GM12864 (cell line): ENCODE measurements around the gene VTI1A.

Experiments used
- DNase-seq: peaks from one replicate; pipeline ENCODE4 v3.0.0-alpha.2; 2011; ENCODE audit warnings: low read depth
- H3K4me3 ChIP-seq: 2 replicates; pipeline ENCODE4 v1.5.1; 2011; ENCODE audit warnings: mild to moderate bottlenecking, low read depth, low read length, control low read depth
- TF ChIP-seq, protein P1 (sequence below): IDR thresholded peaks from 2 replicates; pipeline ENCODE4 v1.5.1; 2011; ENCODE audit warnings: low read depth, mild to moderate bottlenecking, moderate library complexity, low read length, control low read depth, inconsistent platforms; ENCODE audit errors: missing control alignments

The VTI1A gene

DNA sequence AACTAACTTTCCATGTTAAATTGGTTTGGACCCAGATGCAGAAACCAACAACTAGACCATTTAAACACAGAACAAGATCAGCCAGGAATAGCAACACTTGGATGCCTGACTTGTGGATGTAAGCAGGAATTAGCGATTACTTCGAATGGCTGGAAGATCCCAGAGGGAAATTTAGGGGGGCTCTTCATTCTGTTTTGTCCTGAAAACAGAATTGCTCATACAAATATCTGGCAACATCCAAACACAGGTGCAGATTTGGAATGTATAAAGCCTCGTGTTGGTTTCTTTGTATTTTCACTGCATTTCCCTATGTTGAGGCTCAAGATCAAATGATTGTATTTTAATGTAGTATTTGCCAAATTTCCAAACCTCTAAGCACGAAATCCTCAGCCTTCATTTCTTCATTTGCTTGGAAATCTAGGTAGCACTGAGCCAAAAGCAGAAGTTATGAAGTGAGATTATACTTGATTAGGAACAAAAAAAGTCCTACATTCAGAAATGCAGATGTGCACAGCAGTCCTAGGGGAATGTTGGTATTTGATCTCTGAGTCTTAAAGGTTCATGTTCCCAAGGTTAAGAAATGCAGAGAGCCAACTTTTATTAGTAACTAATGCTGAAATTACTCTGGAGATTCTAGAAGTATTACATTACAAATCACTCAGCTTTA, 254.3 kb downstream of the VTI1A start:
- no peak for DNase-seq
- no peak overlapping the region for H3K4me3 ChIP-seq
- TF ChIP-seq, protein P1, sequence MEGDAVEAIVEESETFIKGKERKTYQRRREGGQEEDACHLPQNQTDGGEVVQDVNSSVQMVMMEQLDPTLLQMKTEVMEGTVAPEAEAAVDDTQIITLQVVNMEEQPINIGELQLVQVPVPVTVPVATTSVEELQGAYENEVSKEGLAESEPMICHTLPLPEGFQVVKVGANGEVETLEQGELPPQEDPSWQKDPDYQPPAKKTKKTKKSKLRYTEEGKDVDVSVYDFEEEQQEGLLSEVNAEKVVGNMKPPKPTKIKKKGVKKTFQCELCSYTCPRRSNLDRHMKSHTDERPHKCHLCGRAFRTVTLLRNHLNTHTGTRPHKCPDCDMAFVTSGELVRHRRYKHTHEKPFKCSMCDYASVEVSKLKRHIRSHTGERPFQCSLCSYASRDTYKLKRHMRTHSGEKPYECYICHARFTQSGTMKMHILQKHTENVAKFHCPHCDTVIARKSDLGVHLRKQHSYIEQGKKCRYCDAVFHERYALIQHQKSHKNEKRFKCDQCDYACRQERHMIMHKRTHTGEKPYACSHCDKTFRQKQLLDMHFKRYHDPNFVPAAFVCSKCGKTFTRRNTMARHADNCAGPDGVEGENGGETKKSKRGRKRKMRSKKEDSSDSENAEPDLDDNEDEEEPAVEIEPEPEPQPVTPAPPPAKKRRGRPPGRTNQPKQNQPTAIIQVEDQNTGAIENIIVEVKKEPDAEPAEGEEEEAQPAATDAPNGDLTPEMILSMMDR: no peak

DNA sequence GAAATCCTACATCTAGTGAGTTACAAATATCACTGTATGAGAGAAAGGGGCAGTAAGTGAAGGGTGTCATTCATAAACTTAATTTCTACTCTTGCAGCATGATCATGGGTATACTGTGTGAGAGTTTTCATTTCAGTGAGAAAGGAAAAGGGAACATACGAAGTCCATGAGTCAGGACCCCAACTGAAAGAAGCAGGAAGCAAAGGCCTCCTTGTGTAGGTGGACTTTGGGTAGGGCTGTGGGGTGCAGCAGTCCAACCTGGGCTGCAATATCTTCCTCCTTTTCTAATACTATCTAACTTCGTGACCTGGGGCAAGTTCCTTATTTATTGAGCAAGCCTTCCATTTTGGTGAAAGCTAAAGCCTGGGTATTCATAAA, 254.9 kb downstream of the VTI1A start:
- no peak for DNase-seq
- TF ChIP-seq, protein P1: no peak

DNA sequence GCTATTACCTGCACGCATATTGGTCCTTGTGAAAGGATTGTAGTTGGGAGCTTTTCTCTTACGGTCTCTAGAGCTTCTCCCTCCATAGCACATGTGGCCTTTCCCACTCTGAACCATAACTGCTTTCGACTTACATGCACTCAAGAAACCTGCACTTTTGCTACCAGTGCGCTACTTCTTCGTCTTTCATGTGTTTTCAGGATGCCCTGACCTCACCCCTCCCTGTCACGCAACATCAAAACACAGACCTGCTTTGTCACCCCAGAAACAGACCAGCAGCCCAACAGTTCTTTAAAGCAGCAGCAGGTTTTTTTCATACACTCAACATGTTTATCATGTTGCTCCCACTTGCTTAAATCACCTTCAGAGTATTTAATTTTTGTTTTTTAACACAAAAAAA, 259.6 kb downstream of the VTI1A start:
- TF ChIP-seq, protein P1: no peak
- no peak overlapping the region for H3K4me3 ChIP-seq
- no peak for DNase-seq

More for the DNA sequence above, 254.9 kb downstream of the VTI1A start:
- H3K4me3 ChIP-seq: no peak overlapping the region

DNA sequence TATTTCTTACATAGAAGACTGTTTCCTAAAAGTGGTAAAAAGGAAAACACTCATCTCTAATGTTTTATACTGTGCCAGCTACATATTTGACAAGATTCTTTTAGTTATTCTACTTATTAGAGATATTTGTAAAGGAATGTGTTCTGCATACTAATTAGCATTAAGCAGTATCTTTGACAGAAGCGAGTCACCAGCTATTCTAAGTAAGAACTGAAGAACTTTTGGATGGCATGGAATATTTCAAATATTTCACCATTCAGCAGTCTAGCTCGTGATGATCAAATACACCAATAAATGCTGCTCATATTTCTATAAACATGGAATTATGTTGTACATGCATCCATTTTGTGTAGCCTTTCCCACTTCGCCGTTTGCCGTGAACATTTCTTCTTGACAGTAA, 261.4 kb downstream of the VTI1A start:
- TF ChIP-seq, protein P1: no peak
- no peak overlapping the region for H3K4me3 ChIP-seq
- no peak for DNase-seq

DNA sequence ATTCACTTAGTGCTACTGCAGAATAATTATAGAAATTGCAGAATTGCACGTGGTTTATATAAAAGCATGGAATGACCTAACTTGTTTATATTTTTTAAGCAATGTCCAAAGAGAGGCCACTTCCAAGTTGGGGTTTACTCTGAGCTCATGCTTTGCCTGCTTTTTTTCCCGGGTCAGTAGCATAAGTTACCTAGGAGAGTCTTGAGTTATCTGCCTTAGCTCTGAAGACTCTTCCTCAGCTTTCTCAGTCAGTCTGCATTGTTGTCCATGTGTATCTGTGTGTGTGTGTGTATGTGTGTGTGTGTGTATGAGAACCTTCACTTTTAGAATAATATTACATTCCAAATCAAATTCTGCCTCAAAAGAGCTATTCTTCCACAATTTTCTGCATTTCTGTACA, 263.5 kb downstream of the VTI1A start:
- no peak for DNase-seq
- H3K4me3 ChIP-seq: no peak overlapping the region
- TF ChIP-seq, protein P1: no peak

DNA sequence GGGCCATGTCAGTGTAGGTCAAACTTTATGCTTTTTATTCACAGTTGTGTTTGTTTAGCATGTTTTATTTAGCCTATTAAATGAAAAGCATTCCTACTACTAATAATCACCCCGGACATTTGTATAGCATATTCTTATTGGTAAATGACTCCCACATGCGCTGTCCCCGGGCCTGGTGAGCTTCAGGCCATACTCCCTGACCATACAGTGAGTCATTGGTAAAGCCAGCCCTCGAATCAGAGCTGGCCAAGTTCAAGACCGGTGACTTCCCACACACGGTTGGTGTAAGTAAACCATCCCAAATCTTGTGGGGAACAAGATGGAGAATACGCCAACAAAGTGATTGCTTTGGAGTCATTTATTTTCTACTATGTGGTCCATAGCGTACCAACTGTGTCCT, 264.4 kb downstream of the VTI1A start:
- DNase-seq: no peak
- H3K4me3 ChIP-seq: no peak overlapping the region
- TF ChIP-seq, protein P1: no peak

DNA sequence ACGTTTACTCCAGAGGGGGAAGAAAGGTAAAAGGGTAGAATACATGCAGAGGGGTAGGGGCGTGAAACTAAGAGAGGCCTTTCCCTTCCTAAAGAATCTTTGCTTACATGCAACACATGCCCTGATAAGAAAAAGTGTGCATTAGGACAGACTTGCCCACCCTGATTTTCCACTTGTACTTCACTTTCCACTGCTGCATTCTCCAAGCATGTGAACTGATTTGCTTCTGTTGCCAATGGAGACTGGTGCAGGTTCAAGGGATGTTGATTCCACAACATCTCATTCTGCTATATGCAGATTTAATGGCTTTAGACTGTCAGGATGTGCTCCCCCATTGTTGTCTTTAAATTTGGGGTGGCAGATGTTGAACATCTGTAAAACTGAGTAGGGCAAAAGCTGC, 265.5 kb downstream of the VTI1A start:
- DNase-seq: no peak
- no peak overlapping the region for H3K4me3 ChIP-seq
- TF ChIP-seq, protein P1: no peak
